Measurements from ENCODE around the gene SLC3A2. TPM values are rescaled to one million over a fixed set of nuclear protein-coding genes. Genes with fewer than 3 reads are reported as not detected.
A peak's percentile ranks its signal among the peaks of the same experiment; 100 is the strongest.
"Not testable (repeated sequence)": the region's sequence is repeated elsewhere in the genome, so short reads cannot be mapped to it uniquely, and the experiment has no call there.

SLC3A2 gene
- total and polyA plus RNA-seq, 5 donors from 2014 or later, result 158 to 277 (median 169) TPM

GRCh38 chr11:62861564-62862192 lies 19.0 kb upstream of the SLC3A2 start:
- DNase-seq; H3K36me3 Mint-ChIP-seq; H3K27me3 Mint-ChIP-seq; H3K27me3 ChIP-seq (ENCODE audit: control insufficient read depth, insufficient read depth, low read length); H3K4me3 Mint-ChIP-seq; H3K36me3 ChIP-seq (ENCODE audit: control insufficient read depth, insufficient read depth, low read length); H3K9me3 Mint-ChIP-seq; ATAC-seq (ENCODE audit: low read depth in 2 of 2); H3K4me1 ChIP-seq (ENCODE audit: control insufficient read depth, insufficient read depth, low read length, poor library complexity, severe bottlenecking); H3K4me3 ChIP-seq (ENCODE audit: low read depth, low read length); H3K9me3 ChIP-seq (ENCODE audit: control insufficient read depth in 2 of 2, low read length in 2 of 2); H3K27ac ChIP-seq (ENCODE audit: insufficient read depth, low read length, poor library complexity, severe bottlenecking): not testable (repeated sequence)
- H3K4me1 Mint-ChIP-seq, result peaks cover 9 to 21% (median 11%) of the 10 kb centered on the region in 4 donors
- H3K27ac Mint-ChIP-seq, result peak overlapping the region in 1 of 3 donors; percentile 49

GRCh38 chr11:62863687-62864335 lies 16.9 kb upstream of the SLC3A2 start:
- H3K4me1 ChIP-seq (ENCODE audit: control insufficient read depth, insufficient read depth, low read length, poor library complexity, severe bottlenecking), result peaks cover 4% of the 10 kb centered on the region
- Mint-ChIP-seq H3K9me3 (no peaks in the 10 kb centered on the region), H3K27me3 (no peaks in the 10 kb centered on the region), H3K27ac (peak overlapping the region in 1 of 3 donors; percentile 21), H3K4me1 (peaks cover 4 to 15% (median 5%) of the 10 kb centered on the region in 4 donors), H3K4me3 (no peak overlapping the region), H3K36me3 (no peaks in the 10 kb centered on the region)
- H3K4me3 ChIP-seq (ENCODE audit: low read depth, low read length), result no peak overlapping the region
- DNase-seq (no peak), ATAC-seq (ENCODE audit: low read depth in 2 of 2) (no peak)
- no peaks in the 10 kb centered on the region for H3K9me3 ChIP-seq (ENCODE audit: control insufficient read depth in 2 of 2, low read length in 2 of 2)
- no peaks in the 10 kb centered on the region for H3K36me3 ChIP-seq (ENCODE audit: control insufficient read depth, insufficient read depth, low read length)
- H3K27me3 ChIP-seq (ENCODE audit: control insufficient read depth, insufficient read depth, low read length), result no peaks in the 10 kb centered on the region
- no peak overlapping the region for H3K27ac ChIP-seq (ENCODE audit: insufficient read depth, low read length, poor library complexity, severe bottlenecking)

- Mint-ChIP-seq H3K9me3 (no peaks in the 10 kb centered on the region), H3K27me3 (no peaks in the 10 kb centered on the region), H3K36me3 (no peaks in the 10 kb centered on the region), H3K4me1 (peaks cover 4 to 15% (median 5%) of the 10 kb centered on the region in 4 donors), H3K4me3 (no peak overlapping the region), H3K27ac (peak overlapping the region in 2 of 3 donors; percentile 20 to 79)
- no peaks in the 10 kb centered on the region for H3K36me3 ChIP-seq (ENCODE audit: control insufficient read depth, insufficient read depth, low read length)
- no peak for ATAC-seq (ENCODE audit: low read depth in 2 of 2)
- peaks cover 4% of the 10 kb centered on the region for H3K4me1 ChIP-seq (ENCODE audit: control insufficient read depth, insufficient read depth, low read length, poor library complexity, severe bottlenecking)
- H3K27me3 ChIP-seq (ENCODE audit: control insufficient read depth, insufficient read depth, low read length), result no peaks in the 10 kb centered on the region
- no peak overlapping the region for H3K4me3 ChIP-seq (ENCODE audit: low read depth, low read length)
- H3K9me3 ChIP-seq (ENCODE audit: control insufficient read depth in 2 of 2, low read length in 2 of 2), result no peaks in the 10 kb centered on the region
- DNase-seq, result no peak
- H3K27ac ChIP-seq (ENCODE audit: insufficient read depth, low read length, poor library complexity, severe bottlenecking), result no peak overlapping the region
These were observed 15.1 kb upstream of the SLC3A2 start for GRCh38 chr11:62865635-62866034.

GRCh38 chr11:62874851-62875250 lies 5.8 kb upstream of the SLC3A2 start:
- no peak for DNase-seq
- Mint-ChIP-seq H3K27me3 (no peaks in the 10 kb centered on the region), H3K9me3 (no peaks in the 10 kb centered on the region), H3K36me3 (no peaks in the 10 kb centered on the region), H3K4me1 (peaks cover 0 to 19% (median 6%) of the 10 kb centered on the region in 4 donors), H3K4me3 (no peak overlapping the region), H3K27ac (no peak overlapping the region)
- H3K27ac ChIP-seq (ENCODE audit: insufficient read depth, low read length, poor library complexity, severe bottlenecking), result no peak overlapping the region
- no peaks in the 10 kb centered on the region for H3K27me3 ChIP-seq (ENCODE audit: control insufficient read depth, insufficient read depth, low read length)
- no peak for ATAC-seq (ENCODE audit: low read depth in 2 of 2)
- peaks cover 5% of the 10 kb centered on the region for H3K4me1 ChIP-seq (ENCODE audit: control insufficient read depth, insufficient read depth, low read length, poor library complexity, severe bottlenecking)
- H3K36me3 ChIP-seq (ENCODE audit: control insufficient read depth, insufficient read depth, low read length), result no peaks in the 10 kb centered on the region
- no peak overlapping the region for H3K4me3 ChIP-seq (ENCODE audit: low read depth, low read length)
- no peaks in the 10 kb centered on the region for H3K9me3 ChIP-seq (ENCODE audit: control insufficient read depth in 2 of 2, low read length in 2 of 2)

- Histone ChIP-seq H3K9me3 (ENCODE audit: control insufficient read depth in 2 of 2, low read length in 2 of 2) (no peaks in the 10 kb centered on the region), H3K4me1 (ENCODE audit: control insufficient read depth, insufficient read depth, low read length, poor library complexity, severe bottlenecking) (peaks cover 14% of the 10 kb centered on the region), H3K36me3 (ENCODE audit: control insufficient read depth, insufficient read depth, low read length) (no peaks in the 10 kb centered on the region), H3K27me3 (ENCODE audit: control insufficient read depth, insufficient read depth, low read length) (no peaks in the 10 kb centered on the region), H3K27ac (ENCODE audit: insufficient read depth, low read length, poor library complexity, severe bottlenecking) (no peak overlapping the region), H3K4me3 (ENCODE audit: low read depth, low read length) (no peak overlapping the region)
- Mint-ChIP-seq H3K36me3 (no peaks in the 10 kb centered on the region), H3K4me3 (peak overlapping the region in 1 of 4 donors; percentile 50), H3K4me1 (peaks cover 0 to 26% (median 13%) of the 10 kb centered on the region in 4 donors), H3K27me3 (peaks cover 7% of the 10 kb centered on the region), H3K27ac (no peak overlapping the region), H3K9me3 (no peaks in the 10 kb centered on the region)
- DNase-seq (no peak), ATAC-seq (ENCODE audit: low read depth in 2 of 2) (no peak)
These were observed 4.8 kb upstream of the SLC3A2 start for GRCh38 chr11:62875698-62876478.

GRCh38 chr11:62876712-62877111 lies 4.0 kb upstream of the SLC3A2 start:
- H3K36me3 Mint-ChIP-seq, result peaks cover 2% of the 10 kb centered on the region
- no peak overlapping the region for H3K27ac ChIP-seq (ENCODE audit: insufficient read depth, low read length, poor library complexity, severe bottlenecking)
- no peak overlapping the region for H3K27ac Mint-ChIP-seq
- peaks cover 16% of the 10 kb centered on the region for H3K4me1 ChIP-seq (ENCODE audit: control insufficient read depth, insufficient read depth, low read length, poor library complexity, severe bottlenecking)
- H3K4me3 Mint-ChIP-seq, result no peak overlapping the region
- no peaks in the 10 kb centered on the region for H3K27me3 ChIP-seq (ENCODE audit: control insufficient read depth, insufficient read depth, low read length)
- H3K9me3 Mint-ChIP-seq, result no peaks in the 10 kb centered on the region
- no peaks in the 10 kb centered on the region for H3K9me3 ChIP-seq (ENCODE audit: control insufficient read depth in 2 of 2, low read length in 2 of 2)
- DNase-seq, result no peak
- peaks cover 8% of the 10 kb centered on the region for H3K27me3 Mint-ChIP-seq
- H3K4me1 Mint-ChIP-seq, result peaks cover 0 to 33% (median 15%) of the 10 kb centered on the region in 4 donors
- no peak overlapping the region for H3K4me3 ChIP-seq (ENCODE audit: low read depth, low read length)
- no peak for ATAC-seq (ENCODE audit: low read depth in 2 of 2)
- no peaks in the 10 kb centered on the region for H3K36me3 ChIP-seq (ENCODE audit: control insufficient read depth, insufficient read depth, low read length)

GRCh38 chr11:62879235-62879978 lies 1.3 kb upstream of the SLC3A2 start:
- Histone ChIP-seq H3K4me1 (ENCODE audit: control insufficient read depth, insufficient read depth, low read length, poor library complexity, severe bottlenecking) (peaks cover 42% of the 10 kb centered on the region), H3K36me3 (ENCODE audit: control insufficient read depth, insufficient read depth, low read length) (peaks cover 18% of the 10 kb centered on the region), H3K27me3 (ENCODE audit: control insufficient read depth, insufficient read depth, low read length) (no peaks in the 10 kb centered on the region), H3K27ac (ENCODE audit: insufficient read depth, low read length, poor library complexity, severe bottlenecking) (peak overlapping the region; percentile 98), H3K9me3 (ENCODE audit: control insufficient read depth in 2 of 2, low read length in 2 of 2) (no peaks in the 10 kb centered on the region), H3K4me3 (ENCODE audit: low read depth, low read length) (no peak overlapping the region)
- Mint-ChIP-seq H3K9me3 (no peaks in the 10 kb centered on the region), H3K27ac (peak overlapping the region in 2 of 3 donors; percentile 99 to 100), H3K36me3 (peaks cover 27% of the 10 kb centered on the region), H3K4me1 (peaks cover 11 to 60% (median 36%) of the 10 kb centered on the region in 4 donors), H3K27me3 (peaks cover 8% of the 10 kb centered on the region), H3K4me3 (peak overlapping the region; percentile 97 to 100 (median 100))
- DNase-seq, result no peak
- ATAC-seq (ENCODE audit: low read depth in 2 of 2), result no peak

Measured in CD4-positive, CD25-positive, alpha-beta regulatory T cell (primary cell).